ENCODE results near the gene VRK3.

- TF ChIP-seq CTCF (conservative IDR thresholded peaks at IDR 0.05; ENCODE audit: low read length) = no peak
- TF ChIP-seq EZH2phosphoT487 (IDR thresholded peaks at IDR 0.05; ENCODE audit: borderline replicate concordance) = no peak
These were observed 25.7 kb downstream of the VRK3 start for GRCh38 chr19:49999371-50000010.
